HEK293 (cell line): Measurements from ENCODE around the gene DIS3L2.

ENCODE experiments used
- GFI1B ChIP-seq: fragments of 450-650 bp; formaldehyde crosslinking; IDR thresholded peaks from 2 replicates; pipeline ENCODE4 v1.5.1; 2016; ENCODE audit warnings: missing biosample characterization, missing genetic modification characterization
- KLF1 ChIP-seq: fragments of 450-650 bp; formaldehyde crosslinking; IDR thresholded peaks from 2 replicates; pipeline ENCODE4 v1.5.1; 2016; ENCODE audit warnings: missing biosample characterization, missing genetic modification characterization
- PRDM4 ChIP-seq: fragments of 450-650 bp; formaldehyde crosslinking; IDR thresholded peaks from 2 replicates; pipeline ENCODE4 v1.5.1; 2017; ENCODE audit warnings: missing biosample characterization, missing genetic modification characterization
- SCRT1 ChIP-seq: fragments of 450-650 bp; formaldehyde crosslinking; IDR thresholded peaks from 2 replicates; pipeline ENCODE4 v1.5.1; 2016; ENCODE audit warnings: missing biosample characterization, missing genetic modification characterization, borderline replicate concordance
- ZNF112 ChIP-seq: fragments of 450-650 bp; formaldehyde crosslinking; IDR thresholded peaks from 2 replicates; pipeline ENCODE4 v1.5.0; 2017; ENCODE audit warnings: missing biosample characterization, missing genetic modification characterization
- ZNF114 ChIP-seq: fragments of 450-650 bp; formaldehyde crosslinking; IDR thresholded peaks from 2 replicates; pipeline ENCODE4 v1.5.0; 2017; ENCODE audit warnings: missing biosample characterization, missing genetic modification characterization
- ZNF121 ChIP-seq: fragments of 450-650 bp; formaldehyde crosslinking; IDR thresholded peaks from 2 replicates; pipeline ENCODE4 v1.5.1; 2016; ENCODE audit warnings: missing biosample characterization, missing genetic modification characterization
- ZNF138 ChIP-seq: fragments of 450-650 bp; formaldehyde crosslinking; IDR thresholded peaks from 2 replicates; pipeline ENCODE4 v1.5.1; 2016; ENCODE audit warnings: missing biosample characterization, missing genetic modification characterization, borderline replicate concordance
- ZNF140 ChIP-seq: fragments of 450-650 bp; formaldehyde crosslinking; IDR thresholded peaks from 2 replicates; pipeline ENCODE4 v1.5.1; 2016; ENCODE audit warnings: missing biosample characterization, missing genetic modification characterization
- ZNF202 ChIP-seq: fragments of 450-650 bp; formaldehyde crosslinking; IDR thresholded peaks from 2 replicates; pipeline ENCODE4 v1.5.1; 2016; ENCODE audit warnings: missing biosample characterization, missing genetic modification characterization, borderline replicate concordance
- ZNF223 ChIP-seq: fragments of 450-650 bp; formaldehyde crosslinking; IDR thresholded peaks from 2 replicates; pipeline ENCODE4 v1.5.1; 2016; ENCODE audit warnings: missing biosample characterization, missing genetic modification characterization
- ZNF24 ChIP-seq: fragments of 450-650 bp; formaldehyde crosslinking; IDR thresholded peaks from 2 replicates; pipeline ENCODE4 v1.5.1; 2016; ENCODE audit warnings: missing biosample characterization, missing genetic modification characterization
- ZNF350 ChIP-seq: fragments of 450-650 bp; formaldehyde crosslinking; IDR thresholded peaks from 2 replicates; pipeline ENCODE4 v1.5.0; 2017; ENCODE audit warnings: missing biosample characterization, mild to moderate bottlenecking, missing genetic modification characterization
- ZNF354C ChIP-seq: fragments of 450-650 bp; formaldehyde crosslinking; IDR thresholded peaks from 2 replicates; pipeline ENCODE4 v1.5.1; 2016; ENCODE audit warnings: missing biosample characterization, missing genetic modification characterization, low read depth, borderline replicate concordance
- ZNF394 ChIP-seq: fragments of 450-650 bp; formaldehyde crosslinking; IDR thresholded peaks from 2 replicates; pipeline ENCODE4 v1.5.1; 2016; ENCODE audit warnings: missing biosample characterization, missing genetic modification characterization, mild to moderate bottlenecking, moderate library complexity, borderline replicate concordance
- ZNF48 ChIP-seq: fragments of 450-650 bp; formaldehyde crosslinking; IDR thresholded peaks from 2 replicates; pipeline ENCODE4 v1.5.1; 2016; ENCODE audit warnings: missing biosample characterization, missing genetic modification characterization
- ZNF529 ChIP-seq: fragments of 450-650 bp; formaldehyde crosslinking; IDR thresholded peaks from 2 replicates; pipeline ENCODE4 v1.5.1; 2017; ENCODE audit warnings: missing genetic modification characterization, missing biosample characterization; ENCODE audit not compliant: insufficient replicate concordance
- ZNF555 ChIP-seq: fragments of 450-650 bp; formaldehyde crosslinking; conservative IDR thresholded peaks from 2 replicates; pipeline ENCODE4 v1.5.1; 2017; ENCODE audit warnings: missing biosample characterization, mild to moderate bottlenecking, missing genetic modification characterization, inconsistent platforms
- ZNF558 ChIP-seq: fragments of 450-650 bp; formaldehyde crosslinking; IDR thresholded peaks from 2 replicates; pipeline ENCODE4 v1.5.1; 2016; ENCODE audit warnings: missing biosample characterization, missing genetic modification characterization
- ZNF610 ChIP-seq: fragments of 450-650 bp; formaldehyde crosslinking; IDR thresholded peaks from 2 replicates; pipeline ENCODE4 v1.5.1; 2016; ENCODE audit warnings: missing biosample characterization, missing genetic modification characterization, borderline replicate concordance
- ZNF621 ChIP-seq: fragments of 450-650 bp; formaldehyde crosslinking; IDR thresholded peaks from 2 replicates; pipeline ENCODE4 v1.5.1; 2017; ENCODE audit warnings: missing biosample characterization, missing genetic modification characterization
- ZNF623 ChIP-seq: fragments of 450-650 bp; formaldehyde crosslinking; IDR thresholded peaks from 2 replicates; pipeline ENCODE4 v1.5.1; 2016; ENCODE audit warnings: missing biosample characterization, missing genetic modification characterization
- ZNF843 ChIP-seq: fragments of 450-650 bp; formaldehyde crosslinking; IDR thresholded peaks from 2 replicates; pipeline ENCODE4 v1.5.1; 2016; ENCODE audit warnings: missing biosample characterization, missing genetic modification characterization
- ZSCAN30 ChIP-seq: fragments of 450-650 bp; IDR thresholded peaks from 2 replicates; pipeline ENCODE4 v1.5.1; 2018; ENCODE audit warnings: missing biosample characterization, mild to moderate bottlenecking, missing genetic modification characterization, moderate library complexity
- TF ChIP-seq, protein P1 (sequence below): IDR thresholded peaks from 2 replicates; pipeline ENCODE4 v1.6.1; 2011; ENCODE audit warnings: mild to moderate bottlenecking, low read depth, low read length, borderline replicate concordance
- TF ChIP-seq, protein P2 (sequence below): fragments of 450-650 bp; formaldehyde crosslinking; IDR thresholded peaks from 2 replicates; pipeline ENCODE4 v1.5.1; 2016; ENCODE audit warnings: missing biosample characterization, missing genetic modification characterization
- TF ChIP-seq, protein P3 (sequence below): fragments of 450-650 bp; formaldehyde crosslinking; IDR thresholded peaks from 2 replicates; pipeline ENCODE4; 2016; ENCODE audit warnings: missing biosample characterization, missing genetic modification characterization
- TF ChIP-seq, protein P4 (sequence below): fragments of 450-650 bp; formaldehyde crosslinking; IDR thresholded peaks from 2 replicates; pipeline ENCODE4 v1.5.1; 2016; ENCODE audit warnings: missing biosample characterization, missing genetic modification characterization, borderline replicate concordance

DIS3L2 gene

GRCh38 chr2:232219932-232220331 is 258.4 kb downstream of the DIS3L2 start (continued):
- TF ChIP-seq, protein P1, sequence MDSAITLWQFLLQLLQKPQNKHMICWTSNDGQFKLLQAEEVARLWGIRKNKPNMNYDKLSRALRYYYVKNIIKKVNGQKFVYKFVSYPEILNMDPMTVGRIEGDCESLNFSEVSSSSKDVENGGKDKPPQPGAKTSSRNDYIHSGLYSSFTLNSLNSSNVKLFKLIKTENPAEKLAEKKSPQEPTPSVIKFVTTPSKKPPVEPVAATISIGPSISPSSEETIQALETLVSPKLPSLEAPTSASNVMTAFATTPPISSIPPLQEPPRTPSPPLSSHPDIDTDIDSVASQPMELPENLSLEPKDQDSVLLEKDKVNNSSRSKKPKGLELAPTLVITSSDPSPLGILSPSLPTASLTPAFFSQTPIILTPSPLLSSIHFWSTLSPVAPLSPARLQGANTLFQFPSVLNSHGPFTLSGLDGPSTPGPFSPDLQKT = no peak
- TF ChIP-seq ZSCAN30 (tag by site-specific recombination) (no peak), ZNF140 (tag by site-specific recombination) (peak; percentile 29; the same call in 1 of the 2 replicates), ZNF555 (tag by site-specific recombination) (peak; percentile 45), ZNF354C (tag by site-specific recombination) (no peak), ZNF350 (tag by site-specific recombination) (no peak), ZNF610 (tag by site-specific recombination) (no peak), ZNF623 (peak; percentile 39; the same call in 1 of the 2 replicates), KLF1 (tag by site-specific recombination) (no peak), ZNF24 (tag by site-specific recombination) (no peak), ZNF843 (no peak), ZNF114 (tag by site-specific recombination) (no peak), ZNF558 (tag by site-specific recombination) (no peak), ZNF394 (tag by site-specific recombination) (peak; percentile 74; the same call in 1 of the 2 replicates), ZNF112 (tag by site-specific recombination) (no peak), ZNF48 (tag by site-specific recombination) (no peak), ZNF138 (tag by site-specific recombination) (no peak), GFI1B (tag by site-specific recombination) (no peak), ZNF529 (tag by site-specific recombination) (no peak), SCRT1 (no peak), ZNF223 (tag by site-specific recombination) (no peak), ZNF121 (tag by site-specific recombination) (no peak), PRDM4 (no peak), ZNF621 (tag by site-specific recombination) (no peak), ZNF202 (tag by site-specific recombination) (no peak)
- TF ChIP-seq, protein P2, sequence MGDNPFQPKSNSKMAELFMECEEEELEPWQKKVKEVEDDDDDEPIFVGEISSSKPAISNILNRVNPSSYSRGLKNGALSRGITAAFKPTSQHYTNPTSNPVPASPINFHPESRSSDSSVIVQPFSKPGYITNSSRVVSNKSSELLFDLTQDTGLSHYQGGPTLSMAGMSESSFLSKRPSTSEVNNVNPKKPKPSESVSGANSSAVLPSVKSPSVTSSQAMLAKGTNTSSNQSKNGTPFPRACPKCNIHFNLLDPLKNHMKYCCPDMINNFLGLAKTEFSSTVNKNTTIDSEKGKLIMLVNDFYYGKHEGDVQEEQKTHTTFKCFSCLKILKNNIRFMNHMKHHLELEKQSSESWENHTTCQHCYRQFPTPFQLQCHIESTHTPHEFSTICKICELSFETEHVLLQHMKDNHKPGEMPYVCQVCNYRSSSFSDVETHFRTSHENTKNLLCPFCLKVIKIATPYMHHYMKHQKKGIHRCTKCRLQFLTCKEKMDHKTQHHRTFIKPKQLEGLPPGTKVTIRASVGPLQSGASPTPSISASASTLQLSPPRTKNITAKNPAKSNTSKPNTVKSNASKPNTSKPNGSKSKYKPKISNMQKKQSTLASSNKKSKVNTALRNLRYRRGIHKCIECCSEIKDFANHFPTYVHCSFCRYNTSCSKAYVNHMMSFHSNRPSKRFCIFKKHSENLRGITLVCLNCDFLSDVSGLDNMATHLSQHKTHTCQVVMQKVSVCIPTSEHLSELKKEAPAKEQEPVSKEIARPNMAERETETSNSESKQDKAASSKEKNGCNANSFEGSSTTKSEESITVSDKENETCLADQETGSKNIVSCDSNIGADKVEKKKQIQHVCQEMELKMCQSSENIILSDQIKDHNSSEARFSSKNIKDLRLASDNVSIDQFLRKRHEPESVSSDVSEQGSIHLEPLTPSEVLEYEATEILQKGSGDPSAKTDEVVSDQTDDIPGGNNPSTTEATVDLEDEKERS (tag by site-specific recombination) = no peak
- TF ChIP-seq, protein P3, sequence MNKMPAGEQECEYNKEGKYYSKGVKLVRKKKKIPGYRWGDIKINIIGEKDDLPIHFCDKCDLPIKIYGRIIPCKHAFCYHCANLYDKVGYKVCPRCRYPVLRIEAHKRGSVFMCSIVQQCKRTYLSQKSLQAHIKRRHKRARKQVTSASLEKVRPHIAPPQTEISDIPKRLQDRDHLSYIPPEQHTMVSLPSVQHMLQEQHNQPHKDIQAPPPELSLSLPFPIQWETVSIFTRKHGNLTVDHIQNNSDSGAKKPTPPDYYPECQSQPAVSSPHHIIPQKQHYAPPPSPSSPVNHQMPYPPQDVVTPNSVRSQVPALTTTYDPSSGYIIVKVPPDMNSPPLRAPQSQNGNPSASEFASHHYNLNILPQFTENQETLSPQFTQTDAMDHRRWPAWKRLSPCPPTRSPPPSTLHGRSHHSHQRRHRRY (tag by site-specific recombination) = no peak
- TF ChIP-seq, protein P4, sequence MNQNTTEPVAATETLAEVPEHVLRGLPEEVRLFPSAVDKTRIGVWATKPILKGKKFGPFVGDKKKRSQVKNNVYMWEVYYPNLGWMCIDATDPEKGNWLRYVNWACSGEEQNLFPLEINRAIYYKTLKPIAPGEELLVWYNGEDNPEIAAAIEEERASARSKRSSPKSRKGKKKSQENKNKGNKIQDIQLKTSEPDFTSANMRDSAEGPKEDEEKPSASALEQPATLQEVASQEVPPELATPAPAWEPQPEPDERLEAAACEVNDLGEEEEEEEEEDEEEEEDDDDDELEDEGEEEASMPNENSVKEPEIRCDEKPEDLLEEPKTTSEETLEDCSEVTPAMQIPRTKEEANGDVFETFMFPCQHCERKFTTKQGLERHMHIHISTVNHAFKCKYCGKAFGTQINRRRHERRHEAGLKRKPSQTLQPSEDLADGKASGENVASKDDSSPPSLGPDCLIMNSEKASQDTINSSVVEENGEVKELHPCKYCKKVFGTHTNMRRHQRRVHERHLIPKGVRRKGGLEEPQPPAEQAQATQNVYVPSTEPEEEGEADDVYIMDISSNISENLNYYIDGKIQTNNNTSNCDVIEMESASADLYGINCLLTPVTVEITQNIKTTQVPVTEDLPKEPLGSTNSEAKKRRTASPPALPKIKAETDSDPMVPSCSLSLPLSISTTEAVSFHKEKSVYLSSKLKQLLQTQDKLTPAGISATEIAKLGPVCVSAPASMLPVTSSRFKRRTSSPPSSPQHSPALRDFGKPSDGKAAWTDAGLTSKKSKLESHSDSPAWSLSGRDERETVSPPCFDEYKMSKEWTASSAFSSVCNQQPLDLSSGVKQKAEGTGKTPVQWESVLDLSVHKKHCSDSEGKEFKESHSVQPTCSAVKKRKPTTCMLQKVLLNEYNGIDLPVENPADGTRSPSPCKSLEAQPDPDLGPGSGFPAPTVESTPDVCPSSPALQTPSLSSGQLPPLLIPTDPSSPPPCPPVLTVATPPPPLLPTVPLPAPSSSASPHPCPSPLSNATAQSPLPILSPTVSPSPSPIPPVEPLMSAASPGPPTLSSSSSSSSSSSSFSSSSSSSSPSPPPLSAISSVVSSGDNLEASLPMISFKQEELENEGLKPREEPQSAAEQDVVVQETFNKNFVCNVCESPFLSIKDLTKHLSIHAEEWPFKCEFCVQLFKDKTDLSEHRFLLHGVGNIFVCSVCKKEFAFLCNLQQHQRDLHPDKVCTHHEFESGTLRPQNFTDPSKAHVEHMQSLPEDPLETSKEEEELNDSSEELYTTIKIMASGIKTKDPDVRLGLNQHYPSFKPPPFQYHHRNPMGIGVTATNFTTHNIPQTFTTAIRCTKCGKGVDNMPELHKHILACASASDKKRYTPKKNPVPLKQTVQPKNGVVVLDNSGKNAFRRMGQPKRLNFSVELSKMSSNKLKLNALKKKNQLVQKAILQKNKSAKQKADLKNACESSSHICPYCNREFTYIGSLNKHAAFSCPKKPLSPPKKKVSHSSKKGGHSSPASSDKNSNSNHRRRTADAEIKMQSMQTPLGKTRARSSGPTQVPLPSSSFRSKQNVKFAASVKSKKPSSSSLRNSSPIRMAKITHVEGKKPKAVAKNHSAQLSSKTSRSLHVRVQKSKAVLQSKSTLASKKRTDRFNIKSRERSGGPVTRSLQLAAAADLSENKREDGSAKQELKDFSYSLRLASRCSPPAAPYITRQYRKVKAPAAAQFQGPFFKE (tag by site-specific recombination) = no peak
